Spleen (tissue), 11 donors: ENCODE data around the gene RIPPLY3. TPM values are rescaled to one million over a fixed set of nuclear protein-coding genes. Genes with fewer than 3 reads are reported as not detected.

Experiments
- DNase-seq: peaks from one replicate; pipeline ENCODE4 v3.0.0-alpha.2; 2020
- H3K27ac ChIP-seq, 8 donors: fragments of 200-600 bp; sonication (generic) in 7 of 8; 1 replicate in 4 of 8; 2 replicates in 4 of 8; pipeline versions ENCODE4 v1.5.0 to v1.8.0; 2016 to 2021; ENCODE audit warnings: inconsistent platforms in 4 of 8, mild to moderate bottlenecking in 4 of 8, moderate library complexity in 1 of 8
- H3K27me3 ChIP-seq, 7 donors: fragments of 200-600 bp; sonication (generic) in 6 of 7; replicated peaks in 1 of 7; 1 replicate in 4 of 7; 2 replicates in 3 of 7; pipeline versions ENCODE4 v1.5.0 to v1.8.0; 2016 to 2021; ENCODE audit warnings: inconsistent platforms in 3 of 7, mild to moderate bottlenecking in 1 of 7
- H3K36me3 ChIP-seq, 6 donors: fragments of 200-600 bp; sonication (generic) in 5 of 6; 1 replicate in 4 of 6; 2 replicates in 2 of 6; pipeline versions ENCODE4 v1.5.0 to v1.8.0; 2016 to 2021; ENCODE audit warnings: inconsistent platforms in 2 of 6
- H3K4me1 ChIP-seq, 6 donors: fragments of 200-600 bp; sonication (generic) in 5 of 6; 1 replicate in 3 of 6; 2 replicates in 3 of 6; pipeline versions ENCODE4 v1.5.0 to v1.8.0; 2016 to 2021; ENCODE audit warnings: inconsistent platforms in 3 of 6
- H3K4me3 ChIP-seq, 8 donors: fragments of 200-600 bp; sonication (generic) in 7 of 8; 1 replicate in 4 of 8; 2 replicates in 4 of 8; pipeline versions ENCODE4 v1.5.0 to v1.8.0; 2016 to 2021; ENCODE audit warnings: inconsistent platforms in 4 of 8, mild to moderate bottlenecking in 4 of 8, moderate library complexity in 2 of 8
- H3K9me3 ChIP-seq, 8 donors: fragments of 200-600 bp; sonication (generic) in 7 of 8; 1 replicate in 4 of 8; 2 replicates in 4 of 8; pipeline versions ENCODE4 v1.5.0 to v1.8.0; 2016 to 2021; ENCODE audit warnings: inconsistent platforms in 4 of 8
- CTCF ChIP-seq, 11 experiments: fragments of 200-600 bp in 7 of 11; fragments of 450-650 bp in 4 of 11; sonication (generic) in 4 of 11; IDR thresholded peaks in 8 of 11; conservative IDR thresholded peaks in 3 of 11; 1 replicate in 7 of 11; 2 replicates in 4 of 11; pipeline versions ENCODE4 v1.4.0 to v1.8.0; 2016 to 2021; ENCODE audit warnings: antibody characterized with exemption in 11 of 11, inconsistent platforms in 4 of 11, mild to moderate bottlenecking in 1 of 11
- POLR2A ChIP-seq, 3 donors: fragments of 450-650 bp; IDR thresholded peaks; one replicate each; pipeline ENCODE4 v1.5.1; 2017; ENCODE audit warnings: antibody characterized with exemption in 3 of 3, mild to moderate bottlenecking in 1 of 3
- POLR2AphosphoS5 ChIP-seq, 3 donors: sonication (generic); formaldehyde crosslinking; IDR thresholded peaks; one replicate each; pipeline ENCODE4 v1.5.1; 2017; ENCODE audit warnings: antibody characterized with exemption in 3 of 3
- WGBS, 5 donors: extraction: QIAGEN DNeasy Blood & Tissue Kit in 3 of 5; methylation state at CpG; one replicate each; pipeline versions ENCODE4 v1.1.5 to v1.1.7; 2013 to 2018; 5-methylcytosine and 5-hydroxymethylcytosine counted together
- intact Hi-C: fragments of 100-400 bp; cut with DNase I; formaldehyde crosslinking; loops from one replicate; pipeline ENCODE4 v1.15.0; 2023; ENCODE audit warnings: low total_unique reads
- polyA plus RNA-seq, 3 donors: library from polyadenylated mRNA; stranded (reverse); fragments of 200-250 nt; gene quantifications; one replicate each; pipeline ENCODE4 v1.2.1, GENCODE V29; 2013
- total RNA-seq, 7 donors: library from RNA; depleted of rRNA in 3 of 7; stranded (reverse); fragments of >200 nt in 3 of 7; fragmentation: NEBNext Ultra II Directional in 4 of 7; extraction: Animal tissue kit (Norgen Biotek cat#: 25700) in 4 of 7; gene quantifications; one replicate each; pipeline versions ENCODE4 v1.1.0 to v1.2.1, GENCODE V29; 2016 to 2021
- donor health status: healthy with polysubstance abuse.
- donor health status: DM: no; HTN: no; CAD: no; lungs with moderate emphysema.
- donor health status: DM: no; HTN: no; CAD: no.
- donor health status: Bipolar disorder and iron deficiency.
- donor health status: healthy.
- donor health status: DM: no; HTN: no; CAD: no.
- donor health status: DM: yes; HTN: yes; CAD: no.

The RIPPLY3 gene
- total and polyA plus RNA-seq, 10 donors = 0.05 TPM; not detected in 9

- Histone ChIP-seq H3K27me3 (peaks cover 0 to 20% (median 6%) of the 10 kb centered on the region in 7 donors), H3K27ac (peak overlapping the region in 3 of 8 donors; percentile 6 to 59 (median 16)), H3K36me3 (no peaks in the 10 kb centered on the region), H3K4me1 (peaks cover 3 to 29% (median 24%) of the 10 kb centered on the region in 6 donors), H3K9me3 (no peaks in the 10 kb centered on the region), H3K4me3 (peak overlapping the region in 1 of 8 donors; percentile 26)
- TF ChIP-seq POLR2A (IDR thresholded peaks at IDR 0.05) (no peak), CTCF (IDR thresholded peaks at IDR 0.05 in 8 of 11, conservative IDR thresholded peaks at IDR 0.05 in 3 of 11) (peak; percentile 13 to 73 (median 58))
- intact Hi-C loops = no loop called here
- 17 to 26% (median 24%) methylated on average over 8 of the region's 8 CpGs for WGBS, 5 donors
- no peak for DNase-seq
Observed at GRCh38 chr21:36976882-36977651, 29.4 kb upstream of the RIPPLY3 start.

- 12 to 20% (median 15%) methylated on average over 23 to 53 of the region's 53 CpGs for WGBS, 5 donors
- H3K4me3 ChIP-seq = peak overlapping the region; percentile 23 to 68 (median 33)
- H3K4me1 ChIP-seq = peaks cover 3 to 29% (median 24%) of the 10 kb centered on the region in 6 donors
- intact Hi-C loops = no loop called here
- no peak overlapping the region for H3K27ac ChIP-seq
- H3K9me3 ChIP-seq = no peaks in the 10 kb centered on the region
- DNase-seq = peak; percentile 80
- H3K27me3 ChIP-seq = peaks cover 0 to 20% (median 6%) of the 10 kb centered on the region in 7 donors
- H3K36me3 ChIP-seq = no peaks in the 10 kb centered on the region
- TF ChIP-seq POLR2A (IDR thresholded peaks at IDR 0.05) (no peak), POLR2AphosphoS5 (IDR thresholded peaks at IDR 0.05) (peak in 2 of 3 donors; percentile 34 to 41), CTCF (IDR thresholded peaks at IDR 0.05 in 8 of 11, conservative IDR thresholded peaks at IDR 0.05 in 3 of 11) (peak in 2 of 11 experiments; percentile 7 to 10)
Observed at GRCh38 chr21:36980280-36981048, 26.0 kb upstream of the RIPPLY3 start.

GRCh38 chr21:36981049-36981391 is 25.5 kb upstream of the RIPPLY3 start:
- H3K27ac ChIP-seq = no peak overlapping the region
- peaks cover 0 to 20% (median 6%) of the 10 kb centered on the region in 7 donors for H3K27me3 ChIP-seq
- H3K9me3 ChIP-seq = no peaks in the 10 kb centered on the region
- intact Hi-C loops = no loop called here
- H3K36me3 ChIP-seq = no peaks in the 10 kb centered on the region
- DNase-seq = no peak
- peak overlapping the region; percentile 23 to 68 (median 33) for H3K4me3 ChIP-seq
- H3K4me1 ChIP-seq = peaks cover 3 to 29% (median 24%) of the 10 kb centered on the region in 6 donors
- no peak for TF ChIP-seq POLR2AphosphoS5 (IDR thresholded peaks at IDR 0.05)
- peak in 1 of 11 experiments; percentile 5 for TF ChIP-seq CTCF (IDR thresholded peaks at IDR 0.05 in 8 of 11, conservative IDR thresholded peaks at IDR 0.05 in 3 of 11)
- WGBS, 5 donors = 7 to 23% (median 11%) methylated on average over 2 of the region's 2 CpGs
